HG02759 (cell line): ENCODE data around the gene RUSC2.
A peak's percentile ranks its signal among the peaks of the same experiment; 100 is the strongest.

ENCODE experiments used
- ATAC-seq: cut with Tn5 transposase; IDR thresholded peaks from one replicate; pipeline ENCODE4 v1.9.1; 2021; ENCODE audit warnings: mild to moderate bottlenecking, moderate library complexity; ENCODE audit not compliant: unreplicated experiment

Gene RUSC2

DNA sequence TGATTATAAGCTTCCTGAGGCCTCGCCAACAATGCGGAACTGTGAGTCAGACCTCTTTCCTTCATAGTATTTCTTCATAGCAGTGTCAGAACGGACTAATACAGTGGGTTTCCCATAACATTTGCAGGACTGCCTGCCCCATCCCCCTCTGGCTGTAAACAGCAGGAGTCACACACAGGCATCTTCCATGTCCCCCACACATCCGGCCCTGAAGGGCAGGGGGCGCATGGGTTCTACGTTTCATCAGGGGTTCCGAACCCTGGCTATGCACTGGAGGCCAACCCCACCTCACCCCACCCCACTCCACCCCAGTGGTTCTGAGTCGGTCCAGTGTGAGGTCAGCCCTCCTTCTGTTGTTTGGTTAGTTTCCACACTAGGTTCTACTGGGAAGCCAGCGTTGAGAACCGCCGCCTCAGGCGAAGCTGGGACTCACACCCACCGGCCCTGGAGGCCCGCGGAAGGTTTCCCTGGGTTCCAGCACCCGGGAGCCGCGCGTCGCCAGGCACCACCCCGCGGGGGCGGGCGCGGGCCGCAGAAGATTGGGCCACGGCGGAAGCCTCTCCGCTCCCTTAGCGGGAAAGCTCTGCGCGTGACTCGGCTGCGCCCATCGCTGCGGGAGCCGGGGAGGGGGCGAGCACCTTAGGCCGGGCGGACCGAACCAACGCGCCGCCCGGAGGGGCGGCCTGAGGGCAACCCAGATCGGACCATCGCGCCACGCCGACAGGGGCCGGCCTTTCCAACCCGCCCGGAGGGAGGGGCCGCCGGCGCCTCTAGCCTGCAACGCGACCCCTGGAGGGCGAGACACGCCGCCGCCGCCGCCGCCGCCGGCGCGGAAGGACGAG lies at the start of gene RUSC2:
RUSC2 (plus strand) TSS at position 799 of the 842 bp plus-strand sequence. CDS start 56,411 bp downstream, outside the sequence.
- ATAC-seq, result no peak

DNA sequence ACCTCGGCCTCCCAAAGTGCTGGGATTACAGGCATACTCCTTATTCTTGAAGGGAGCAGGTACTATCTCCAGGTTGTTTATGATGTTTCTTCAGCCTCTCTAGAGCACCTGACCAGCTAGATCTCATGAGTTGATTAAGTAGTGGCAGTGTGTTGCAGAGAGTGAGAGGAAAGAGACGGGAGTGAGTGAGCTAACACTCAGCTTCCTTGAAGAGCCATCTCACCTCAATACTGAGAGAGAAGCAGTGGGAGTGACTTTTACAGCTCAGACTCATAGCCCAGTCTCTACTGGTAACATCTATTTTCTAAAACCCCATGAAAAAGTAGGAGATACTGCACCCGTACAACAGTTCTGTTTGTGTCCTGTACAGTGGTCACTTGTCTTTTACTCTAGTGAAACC lies 43.9 kb upstream of the RUSC2 start:
- ATAC-seq, result no peak

- ATAC-seq, result no peak
Observed at GRCh38 chr9:35448496-35448895, 41.4 kb upstream of the RUSC2 start.

GRCh38 chr9:35452481-35452880 lies 37.4 kb upstream of the RUSC2 start:
- ATAC-seq, result no peak

GRCh38 chr9:35453786-35454185 lies 36.1 kb upstream of the RUSC2 start:
- ATAC-seq, result no peak

DNA sequence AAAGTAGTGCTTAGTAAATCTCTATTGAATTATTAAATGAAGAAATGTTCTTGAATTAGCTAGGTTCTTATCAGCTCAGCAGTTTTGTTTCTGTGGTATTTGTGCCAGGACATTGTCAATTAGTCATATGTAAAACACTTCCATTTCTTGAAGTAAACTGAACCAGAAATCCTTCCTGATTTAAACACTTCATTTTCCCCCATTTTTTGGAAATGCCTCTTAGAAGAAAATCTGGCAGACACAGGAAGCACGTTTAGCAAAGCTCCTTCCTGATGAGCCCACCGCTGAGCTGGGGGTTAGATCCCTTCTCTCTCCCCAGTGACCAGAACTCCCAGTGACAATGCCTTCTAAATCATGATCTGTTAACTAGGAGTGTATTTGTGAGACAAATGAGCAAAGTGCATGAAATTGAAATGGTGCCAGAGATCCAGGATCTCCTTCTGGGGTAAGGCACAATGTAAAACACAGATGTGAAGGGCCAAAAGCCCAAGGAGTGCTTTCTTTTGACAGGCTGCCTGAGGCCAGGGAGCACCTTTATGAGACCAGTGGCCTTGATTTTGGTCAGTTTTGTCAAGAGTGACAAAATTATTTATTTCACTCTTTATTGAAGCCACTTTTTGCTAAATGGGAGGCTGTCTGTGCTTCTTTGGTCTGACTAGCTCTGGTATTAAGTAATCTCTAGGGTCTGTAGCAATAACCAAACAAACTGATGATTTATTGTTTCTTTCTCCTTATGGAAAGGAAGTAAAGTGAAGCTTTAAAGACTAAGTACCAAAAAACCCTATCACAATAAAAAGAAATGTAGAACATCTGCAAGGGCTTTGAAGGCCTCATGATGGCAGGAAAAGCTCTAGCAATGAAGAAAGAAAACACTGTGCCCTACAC lies 25.5 kb upstream of the RUSC2 start:
- ATAC-seq, result no peak

DNA sequence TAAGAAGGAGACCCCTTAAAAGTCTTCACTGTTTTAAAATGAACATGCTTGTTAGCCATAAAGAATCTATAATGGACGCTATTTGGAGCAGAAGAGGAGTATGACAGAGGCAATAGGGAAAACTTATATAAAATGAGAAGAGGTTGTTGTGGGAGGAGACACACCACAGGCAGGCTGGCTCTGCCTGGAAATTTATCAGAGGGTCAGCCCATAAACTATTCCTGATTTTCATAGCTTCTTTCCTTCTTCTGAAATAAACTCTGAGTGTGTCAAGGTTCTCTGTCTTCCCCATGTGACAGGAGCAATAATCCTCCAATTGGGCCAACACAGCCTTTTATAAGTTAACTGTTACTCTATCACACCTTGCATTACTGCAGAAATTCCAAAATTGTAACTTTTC lies 19.6 kb upstream of the RUSC2 start:
- ATAC-seq, result no peak

DNA sequence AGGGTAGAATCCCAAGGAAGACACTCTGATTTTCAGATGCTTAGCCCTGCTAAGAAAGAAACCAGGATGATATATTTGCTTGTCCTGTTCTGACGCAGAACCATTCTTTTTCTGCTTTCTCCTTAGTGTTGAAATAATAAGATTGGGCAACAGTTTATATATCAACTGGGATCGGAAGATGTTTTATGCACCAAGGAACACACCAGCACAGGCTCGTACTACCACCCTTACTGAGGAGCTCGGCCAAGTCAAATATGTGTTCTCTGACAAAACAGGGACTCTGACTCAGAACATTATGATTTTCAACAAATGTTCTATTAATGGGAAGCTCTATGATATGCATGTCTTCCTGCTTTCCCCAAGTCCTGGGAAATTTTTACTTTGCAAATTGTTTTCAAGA lies 19.0 kb upstream of the RUSC2 start:
- ATAC-seq, result no peak

- no peak for ATAC-seq
Observed at GRCh38 chr9:35476596-35476995, 13.3 kb upstream of the RUSC2 start.

DNA sequence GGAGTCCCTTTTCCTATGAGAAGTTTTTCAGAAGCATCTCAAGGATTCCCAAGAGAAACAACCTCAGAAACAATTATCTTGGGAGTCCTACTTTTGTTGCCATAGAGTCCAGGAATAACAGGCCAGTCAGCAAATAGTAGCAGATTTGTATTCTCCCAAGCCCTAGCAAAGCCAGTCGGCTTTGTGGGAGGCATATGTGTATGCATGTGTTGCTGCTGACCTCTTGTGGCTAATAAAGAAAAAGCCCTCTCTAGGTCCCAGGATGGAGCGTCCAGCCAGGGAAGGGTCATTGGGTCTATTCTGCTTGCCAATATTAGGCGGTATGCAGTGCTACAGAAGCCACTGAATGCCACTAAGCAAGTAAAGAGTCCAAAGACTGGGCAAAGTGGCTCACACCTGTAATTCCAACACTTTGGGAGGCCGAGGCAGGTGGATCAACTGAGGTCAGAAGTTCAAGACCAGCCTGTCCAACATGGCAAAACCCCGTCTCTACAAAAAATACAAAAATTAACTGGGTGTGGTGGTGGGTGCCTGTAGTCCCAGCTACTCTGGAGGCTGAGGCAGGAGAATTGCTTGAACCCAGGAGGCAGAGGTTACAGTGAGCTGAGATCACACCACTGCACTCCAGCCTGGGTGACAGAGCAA lies 12.6 kb upstream of the RUSC2 start:
- peak; percentile 40 for ATAC-seq

DNA sequence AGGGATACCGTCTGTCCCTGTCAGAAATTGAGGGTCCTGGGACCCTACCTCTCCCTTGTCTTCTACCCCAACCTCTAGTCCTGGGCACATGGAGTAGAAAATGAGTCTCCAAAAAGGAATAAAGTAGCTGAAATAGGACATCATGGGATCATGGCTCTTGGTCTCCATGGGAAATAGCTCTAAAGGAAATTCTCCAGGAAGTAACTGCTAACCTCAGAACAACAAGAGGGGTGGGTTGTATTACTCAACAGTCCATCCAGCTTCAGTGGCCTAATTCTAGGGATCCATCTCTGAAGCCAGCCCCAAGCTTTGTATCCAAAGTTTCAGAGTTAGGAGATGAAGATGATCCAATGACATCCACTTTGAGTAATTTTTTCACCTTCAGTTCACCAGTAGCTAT lies 11.0 kb upstream of the RUSC2 start:
- ATAC-seq, result no peak

DNA sequence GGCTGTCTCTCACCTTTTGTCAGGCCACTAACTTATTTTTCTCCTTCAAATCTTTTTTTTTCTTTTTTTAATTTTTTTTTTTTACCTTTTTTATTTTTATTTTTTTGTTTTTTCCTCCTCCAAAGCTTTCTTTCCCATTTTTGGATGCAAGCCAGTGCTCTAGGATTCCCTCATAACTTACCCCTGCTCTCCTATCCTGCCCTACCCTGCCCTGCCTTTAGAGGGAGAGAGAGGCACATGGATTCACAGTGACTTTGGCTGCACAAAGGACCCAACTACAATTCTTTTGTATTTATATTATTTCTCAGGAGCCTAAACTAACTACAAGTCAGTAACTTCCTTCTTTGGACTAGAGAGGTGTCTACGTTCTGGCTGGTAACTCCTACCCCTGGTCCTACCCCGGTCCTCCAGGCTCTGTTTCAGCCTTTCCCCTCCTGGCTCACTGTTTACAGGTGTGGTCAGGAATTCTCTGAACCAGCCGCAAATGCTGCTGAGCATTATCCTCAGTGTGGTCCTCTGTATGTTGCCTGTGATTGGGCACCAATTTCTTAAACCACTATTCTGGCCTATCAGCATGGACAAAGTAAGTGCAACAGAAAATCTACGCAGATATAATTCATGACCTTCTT lies 8.4 kb upstream of the RUSC2 start:
- no peak for ATAC-seq

DNA sequence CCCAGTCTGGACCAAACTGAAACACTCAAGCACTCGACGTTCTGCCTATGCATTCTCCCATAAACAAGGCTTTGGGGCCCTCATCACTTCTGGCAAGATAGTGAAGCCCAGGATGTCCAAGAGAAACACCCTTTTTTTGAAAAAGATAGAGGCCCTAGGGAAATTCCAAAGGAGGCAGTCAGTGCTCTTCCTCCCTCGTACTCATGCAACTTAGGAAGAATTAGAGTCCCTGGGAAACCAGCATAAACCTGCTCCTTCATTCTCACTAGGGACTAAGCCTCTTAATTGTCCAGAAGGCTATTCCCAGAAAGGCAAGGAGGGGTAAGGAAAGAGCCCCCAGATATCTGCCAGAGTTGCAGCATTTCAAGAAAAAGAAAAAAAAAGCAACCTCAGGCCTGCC lies 7.8 kb upstream of the RUSC2 start:
- no peak for ATAC-seq

GRCh38 chr9:35484406-35484805 lies 5.5 kb upstream of the RUSC2 start:
- ATAC-seq, result no peak

DNA sequence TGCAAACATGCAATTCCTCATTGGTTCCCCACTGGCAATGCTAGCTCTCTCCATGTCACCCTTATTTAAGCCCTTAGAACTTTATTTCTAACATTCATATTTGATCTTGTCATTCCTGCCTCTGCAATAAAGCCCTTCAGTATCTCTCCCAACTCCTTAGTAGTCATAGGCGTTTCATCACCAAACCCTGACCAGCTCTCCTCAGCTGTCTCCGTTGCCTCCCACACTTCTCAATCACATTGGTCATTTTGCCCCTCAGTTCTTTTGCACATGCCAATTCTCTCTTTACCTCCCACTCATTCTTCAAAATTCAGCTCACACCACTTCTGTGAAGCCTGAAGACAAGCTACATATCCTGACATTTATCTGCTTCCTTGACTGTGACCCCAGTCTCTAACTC lies 2.8 kb upstream of the RUSC2 start:
- no peak for ATAC-seq

- no peak for ATAC-seq
Observed at GRCh38 chr9:35488021-35488420, 1.9 kb upstream of the RUSC2 start.

- no peak for ATAC-seq
Observed at GRCh38 chr9:35488566-35489312, 1.2 kb upstream of the RUSC2 start.

GRCh38 chr9:35490155-35490909 lies 421 bp downstream of the RUSC2 start:
- no peak for ATAC-seq

DNA sequence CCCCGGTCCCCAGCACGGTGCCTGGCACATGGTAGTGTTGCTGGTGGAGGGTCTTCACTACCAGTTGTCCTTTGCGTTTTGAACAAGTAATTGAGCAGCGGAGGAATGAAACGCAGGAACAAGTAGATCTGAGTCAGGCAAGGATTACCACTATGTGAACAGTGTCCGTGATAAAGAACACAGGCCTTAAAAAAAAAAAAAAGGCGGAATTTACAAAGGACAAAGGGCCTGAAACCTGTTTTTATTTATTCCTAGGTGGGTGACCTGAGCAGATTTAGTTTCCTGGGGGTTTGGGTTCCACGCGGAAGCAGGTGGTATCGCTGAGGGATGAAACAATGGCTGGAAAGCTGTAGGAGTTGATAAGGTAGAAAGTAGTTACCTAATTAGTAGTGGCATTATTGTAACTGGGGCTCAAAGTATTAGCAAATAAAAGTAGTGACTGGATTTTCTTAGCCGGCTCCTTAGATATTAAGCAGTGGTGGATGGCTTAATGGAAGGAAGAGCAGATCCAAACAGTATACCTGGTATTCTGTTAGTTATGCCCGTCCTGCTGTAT lies 1.1 kb downstream of the RUSC2 start:
- no peak for ATAC-seq
